Prostate gland (tissue), 2 donors: Measurements from ENCODE around the gene MFGE8. TPM values are rescaled to one million over a fixed set of nuclear protein-coding genes. Genes with fewer than 3 reads are reported as not detected.
"Not testable (repeated sequence)": the region's sequence is repeated elsewhere in the genome, so short reads cannot be mapped to it uniquely, and the experiment has no call there.

Source experiments
- DNase-seq: peaks from one replicate; pipeline ENCODE4 v3.0.0-alpha.2; 2019; ENCODE audit warnings: low spot score
- H3K27ac ChIP-seq, 2 donors: fragments of 200-600 bp; sonication (generic); 2 replicates each; pipeline ENCODE4 v1.5.1; 2017 to 2019
- H3K27me3 ChIP-seq: fragments of 200-600 bp; sonication (generic); replicated peaks from 2 replicates; pipeline ENCODE4 v1.5.1; 2019; ENCODE audit not compliant: insufficient read depth
- H3K36me3 ChIP-seq, 2 donors: fragments of 200-600 bp; sonication (generic); 1 replicate in 1 of 2; 2 replicates in 1 of 2; pipeline versions ENCODE4 v1.5.1 to v1.8.1; 2017 to 2019
- H3K4me1 ChIP-seq: fragments of 200-600 bp; sonication (generic); replicated peaks from 2 replicates; pipeline ENCODE4 v1.5.1; 2019
- H3K4me3 ChIP-seq, 2 donors: fragments of 200-600 bp; sonication (generic); 2 replicates each; pipeline ENCODE4 v1.5.1; 2017 to 2019
- H3K9me3 ChIP-seq: fragments of 200-600 bp; sonication (generic); 2 replicates; pipeline ENCODE4 v1.5.1; 2017
- POLR2A ChIP-seq: fragments of 450-650 bp; IDR thresholded peaks from one replicate; pipeline ENCODE4 v1.6.1; 2016; ENCODE audit warnings: antibody characterized with exemption, mild to moderate bottlenecking
- POLR2AphosphoS5 ChIP-seq: sonication (generic); formaldehyde crosslinking; IDR thresholded peaks from one replicate; pipeline ENCODE4 v1.6.1; 2017; ENCODE audit warnings: antibody characterized with exemption
- WGBS: methylation state at CpG from one replicate; pipeline ENCODE4 v1.1.5; 2018; 5-methylcytosine and 5-hydroxymethylcytosine counted together
- intact Hi-C: fragments of 100-400 bp; cut with DNase I; formaldehyde crosslinking; loops from one replicate; pipeline ENCODE4 v1.14.2; 2022
- total RNA-seq, 2 donors: library from RNA; depleted of rRNA; stranded (reverse); fragments of >200 nt; gene quantifications; one replicate each; pipeline ENCODE4 v1.1.0, GENCODE V29; 2016
- TF ChIP-seq, protein P1 (sequence below), 4 experiments: fragments of 200-600 bp in 2 of 4; fragments of 450-650 bp in 2 of 4; sonication (generic) in 2 of 4; IDR thresholded peaks; 1 replicate in 3 of 4; 2 replicates in 1 of 4; pipeline ENCODE4 v1.5.1; 2016 to 2019; ENCODE audit warnings: antibody characterized with exemption in 4 of 4, mild to moderate bottlenecking in 2 of 4, moderate library complexity in 2 of 4

Gene MFGE8
- total RNA-seq, 2 donors from 2014 or later = 63.1 to 263 TPM

DNA sequence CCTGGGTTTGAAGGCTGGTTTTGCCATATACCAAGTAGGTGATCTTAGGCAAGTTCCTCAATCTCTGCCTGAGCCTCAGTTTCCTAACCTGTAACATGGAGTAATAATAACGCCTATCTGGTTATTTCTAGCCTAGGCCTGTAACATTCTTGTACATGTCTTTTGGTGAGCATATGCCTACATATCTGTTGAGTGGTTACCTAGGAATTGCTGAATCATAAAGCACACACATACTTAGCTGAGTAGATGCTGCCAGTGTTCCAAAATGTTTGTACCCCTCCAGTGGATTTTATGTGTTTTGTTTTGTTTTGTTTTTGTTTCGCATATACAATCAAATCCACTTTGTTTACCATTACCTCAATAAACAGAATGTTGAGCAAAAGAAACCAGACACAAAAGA is 17.4 kb upstream of the MFGE8 start:
- Histone ChIP-seq H3K27me3 (no peaks in the 10 kb centered on the region), H3K4me3 (no peak overlapping the region), H3K4me1 (no peaks in the 10 kb centered on the region), H3K9me3 (no peaks in the 10 kb centered on the region), H3K36me3 (no peaks in the 10 kb centered on the region), H3K27ac (no peak overlapping the region)
- no peak for DNase-seq
- WGBS = 90% methylated on average over 2 of the region's 2 CpGs
- intact Hi-C loops = no loop called here
- TF ChIP-seq, protein P1, sequence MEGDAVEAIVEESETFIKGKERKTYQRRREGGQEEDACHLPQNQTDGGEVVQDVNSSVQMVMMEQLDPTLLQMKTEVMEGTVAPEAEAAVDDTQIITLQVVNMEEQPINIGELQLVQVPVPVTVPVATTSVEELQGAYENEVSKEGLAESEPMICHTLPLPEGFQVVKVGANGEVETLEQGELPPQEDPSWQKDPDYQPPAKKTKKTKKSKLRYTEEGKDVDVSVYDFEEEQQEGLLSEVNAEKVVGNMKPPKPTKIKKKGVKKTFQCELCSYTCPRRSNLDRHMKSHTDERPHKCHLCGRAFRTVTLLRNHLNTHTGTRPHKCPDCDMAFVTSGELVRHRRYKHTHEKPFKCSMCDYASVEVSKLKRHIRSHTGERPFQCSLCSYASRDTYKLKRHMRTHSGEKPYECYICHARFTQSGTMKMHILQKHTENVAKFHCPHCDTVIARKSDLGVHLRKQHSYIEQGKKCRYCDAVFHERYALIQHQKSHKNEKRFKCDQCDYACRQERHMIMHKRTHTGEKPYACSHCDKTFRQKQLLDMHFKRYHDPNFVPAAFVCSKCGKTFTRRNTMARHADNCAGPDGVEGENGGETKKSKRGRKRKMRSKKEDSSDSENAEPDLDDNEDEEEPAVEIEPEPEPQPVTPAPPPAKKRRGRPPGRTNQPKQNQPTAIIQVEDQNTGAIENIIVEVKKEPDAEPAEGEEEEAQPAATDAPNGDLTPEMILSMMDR (IDR thresholded peaks at IDR 0.05) = no peak
- TF ChIP-seq POLR2AphosphoS5 (no peak), POLR2A (no peak)

DNA sequence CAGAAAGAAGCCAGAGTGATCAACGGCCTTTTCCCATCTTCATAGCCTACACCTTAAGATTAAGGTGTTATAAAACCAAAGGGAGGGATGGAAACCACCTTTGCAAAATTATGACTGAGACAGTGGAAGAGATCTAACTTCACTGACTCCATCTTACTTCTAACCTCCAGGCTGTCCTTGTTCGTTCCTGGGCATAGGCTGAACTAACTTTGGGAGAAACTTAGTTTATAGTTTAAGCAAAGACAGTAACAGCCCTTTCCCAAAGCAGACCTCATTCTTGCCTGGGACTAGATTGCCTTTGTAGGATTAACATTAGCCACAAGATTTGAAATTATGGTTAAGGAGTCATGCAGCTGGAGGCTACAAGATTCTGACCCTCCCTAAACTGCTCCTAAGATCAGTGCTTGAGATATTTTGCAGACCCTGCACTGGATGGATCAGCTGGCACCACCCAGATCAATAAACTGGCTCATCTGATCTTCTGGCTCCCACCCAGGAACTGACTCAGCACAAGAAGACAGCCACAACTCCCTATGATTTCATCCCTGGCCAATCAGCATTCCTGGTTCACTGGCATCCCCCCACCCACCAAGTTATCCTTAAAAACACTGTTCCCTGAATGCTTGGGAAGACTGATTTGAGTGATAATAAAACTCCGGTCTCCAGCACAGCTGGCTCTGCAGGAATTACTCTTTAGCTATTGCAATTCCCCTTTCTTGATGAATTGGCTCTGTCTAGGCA is 16.3 kb upstream of the MFGE8 start:
- DNase-seq, H3K4me3 ChIP-seq, intact Hi-C loops, H3K36me3 ChIP-seq, H3K9me3 ChIP-seq, H3K27ac ChIP-seq, H3K4me1 ChIP-seq, H3K27me3 ChIP-seq: not testable (repeated sequence)
- WGBS = 73% methylated on average over 3 of the region's 3 CpGs

DNA sequence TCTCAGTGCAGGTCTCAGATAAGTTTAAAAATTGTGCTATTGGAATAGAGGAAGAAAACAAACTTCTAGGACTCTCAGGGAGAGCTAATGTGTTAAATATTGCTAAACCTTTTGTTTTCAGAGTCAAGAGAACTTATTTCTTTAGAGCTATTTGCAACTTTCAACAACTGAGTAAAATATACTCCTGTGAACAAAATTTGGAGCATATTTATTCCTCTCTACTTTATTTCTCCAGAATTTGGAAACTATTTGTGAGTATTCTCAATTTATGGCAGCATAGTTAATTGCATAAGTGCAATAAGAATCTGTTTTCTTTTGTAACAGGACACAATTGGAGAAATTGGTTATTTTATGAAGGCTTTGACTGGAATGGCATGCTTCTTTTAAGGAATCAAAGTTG is 15.0 kb upstream of the MFGE8 start:
- H3K4me1 ChIP-seq, H3K27ac ChIP-seq, H3K27me3 ChIP-seq, H3K4me3 ChIP-seq, DNase-seq, H3K36me3 ChIP-seq, intact Hi-C loops, H3K9me3 ChIP-seq: not testable (repeated sequence)

DNA sequence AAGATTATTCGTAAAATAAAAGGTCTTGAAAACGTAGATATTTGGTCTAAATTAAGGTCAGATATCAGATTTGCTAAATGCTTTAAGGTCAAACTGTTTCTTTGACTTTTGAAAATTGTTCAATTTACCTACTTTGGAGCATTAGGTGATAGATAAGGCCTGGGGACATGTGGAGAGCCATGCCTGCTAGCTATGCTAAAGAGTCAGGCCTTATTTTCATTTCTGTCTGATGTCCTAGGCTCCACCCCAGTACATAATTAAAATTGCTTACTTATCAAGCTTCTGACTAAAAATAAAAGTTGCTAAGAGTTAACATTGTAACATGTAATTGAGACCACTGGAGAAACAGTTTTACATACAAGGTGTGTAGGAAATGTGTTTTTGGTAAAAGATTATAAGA is 12.5 kb upstream of the MFGE8 start:
- H3K4me1 ChIP-seq, DNase-seq, H3K36me3 ChIP-seq, H3K27me3 ChIP-seq, H3K27ac ChIP-seq, intact Hi-C loops, H3K9me3 ChIP-seq, H3K4me3 ChIP-seq: not testable (repeated sequence)
- 78% methylated on average over 2 of the region's 2 CpGs for WGBS

DNA sequence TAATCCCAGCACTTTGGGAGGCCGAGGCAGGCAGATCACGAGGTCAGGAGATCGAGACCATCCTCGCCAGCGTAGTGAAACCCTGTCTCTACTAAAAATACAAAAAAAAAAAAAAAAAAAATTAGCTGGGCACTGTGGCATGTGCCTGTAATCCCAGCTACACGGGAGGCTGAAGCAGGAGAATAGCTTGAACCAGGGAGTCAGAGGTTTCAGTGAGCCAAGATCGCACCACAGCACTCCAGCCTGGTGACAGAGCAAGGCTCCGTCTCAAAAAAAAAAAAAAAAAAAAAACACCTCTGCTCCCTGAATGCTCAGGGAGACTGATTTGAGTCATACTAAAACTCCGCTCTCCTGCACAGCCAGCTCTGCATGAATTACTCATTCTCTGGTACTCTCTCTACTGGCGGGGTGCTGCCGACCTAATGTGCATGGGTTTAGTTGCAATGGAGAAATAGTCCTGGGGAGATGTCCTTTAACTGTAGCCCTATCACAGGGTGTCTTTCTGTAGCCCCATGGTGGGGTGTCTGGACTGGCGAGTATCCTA is 7.8 kb upstream of the MFGE8 start:
- H3K4me3 ChIP-seq, intact Hi-C loops, H3K27me3 ChIP-seq, H3K36me3 ChIP-seq, H3K9me3 ChIP-seq, H3K4me1 ChIP-seq, DNase-seq, H3K27ac ChIP-seq: not testable (repeated sequence)
- WGBS = 93% methylated on average over 12 of the region's 12 CpGs

DNA sequence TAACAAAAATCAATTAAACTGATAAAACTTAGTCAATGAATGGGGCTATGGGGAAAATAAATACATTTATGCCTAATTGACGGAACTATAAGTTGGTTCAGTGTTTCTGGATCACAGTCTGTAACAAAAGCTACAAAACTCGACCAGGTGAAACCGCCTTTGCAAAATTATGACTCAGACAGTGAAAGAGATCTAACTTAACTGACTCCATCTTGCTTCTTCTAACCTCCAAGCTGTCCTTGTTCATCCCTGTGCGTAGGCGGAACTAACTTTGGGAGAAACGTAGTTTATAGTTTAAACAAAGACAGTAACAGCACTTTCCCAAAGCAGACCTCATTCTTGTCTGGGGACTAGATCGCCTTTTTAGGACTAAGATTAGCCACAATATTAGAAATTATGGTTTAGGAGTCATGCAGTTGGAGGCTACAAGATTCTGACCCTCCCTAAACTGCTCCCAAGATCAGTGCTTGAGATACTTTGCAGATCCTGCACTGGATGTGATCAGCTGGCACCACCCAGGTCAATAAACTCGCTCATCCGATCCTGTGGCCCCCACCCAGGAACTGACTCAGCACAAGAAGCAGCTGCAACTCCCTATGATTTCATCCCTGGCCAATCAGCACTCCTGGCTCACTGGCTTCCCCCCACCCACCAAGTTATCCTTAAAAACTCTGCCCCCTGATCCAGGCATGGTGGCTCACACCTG is 7.2 kb upstream of the MFGE8 start:
- no peak for TF ChIP-seq POLR2AphosphoS5
- TF ChIP-seq, protein P1 (IDR thresholded peaks at IDR 0.05) = no peak
- no peak for TF ChIP-seq POLR2A
- intact Hi-C loops = no loop called here
- WGBS = 70% methylated on average over 9 of the region's 9 CpGs

DNA sequence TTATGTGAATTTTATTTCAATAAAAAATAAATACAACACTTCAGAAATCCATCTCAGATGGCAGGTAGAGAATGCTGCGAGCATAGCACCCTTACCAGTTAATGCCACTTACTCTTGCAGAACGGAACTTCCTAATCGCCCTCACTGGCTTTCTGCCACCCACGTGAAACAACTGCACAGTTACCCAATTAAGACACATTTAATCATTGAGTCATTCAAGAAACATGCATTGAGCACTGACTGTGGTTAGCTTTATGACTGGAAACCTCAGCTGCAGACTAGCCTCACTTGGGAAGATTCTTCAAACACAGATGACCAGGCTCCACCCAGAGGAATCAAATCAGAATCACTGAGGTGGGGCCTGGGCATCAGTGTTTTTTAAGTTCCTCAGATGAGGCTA is 5.6 kb upstream of the MFGE8 start:
- H3K36me3 ChIP-seq = no peaks in the 10 kb centered on the region
- TF ChIP-seq POLR2A = no peak
- peak; percentile 35 for TF ChIP-seq POLR2AphosphoS5
- TF ChIP-seq, protein P1 (IDR thresholded peaks at IDR 0.05) = no peak
- no peaks in the 10 kb centered on the region for H3K4me1 ChIP-seq
- 27% methylated on average over 4 of the region's 4 CpGs for WGBS
- H3K27me3 ChIP-seq = peaks cover 2% of the 10 kb centered on the region
- H3K27ac ChIP-seq = no peak overlapping the region
- no peak for DNase-seq
- intact Hi-C loops = no loop called here
- H3K9me3 ChIP-seq = no peaks in the 10 kb centered on the region
- no peak overlapping the region for H3K4me3 ChIP-seq

More for the DNA sequence above, 7.2 kb upstream of the MFGE8 start:
- no peak overlapping the region for H3K4me3 ChIP-seq
- H3K36me3 ChIP-seq = no peaks in the 10 kb centered on the region
- H3K27me3 ChIP-seq = peaks cover 2% of the 10 kb centered on the region
- no peaks in the 10 kb centered on the region for H3K9me3 ChIP-seq
- no peak for DNase-seq
- no peak overlapping the region for H3K27ac ChIP-seq
- no peaks in the 10 kb centered on the region for H3K4me1 ChIP-seq
